Kidney epithelial cell (primary cell): ENCODE results near the gene TCF7L2. TPM values are rescaled to one million over a fixed set of nuclear protein-coding genes. Genes with fewer than 3 reads are reported as not detected.

Experiments
- DNase-seq: peaks from one replicate; pipeline ENCODE4 v3.0.0-alpha.2; 2010; ENCODE audit warnings: low read depth
- H3K27me3 ChIP-seq: 2 replicates; pipeline ENCODE4 v1.6.0; 2011; ENCODE audit warnings: low read length; ENCODE audit not compliant: control insufficient read depth, insufficient read depth
- H3K36me3 ChIP-seq: 2 replicates; pipeline ENCODE4 v1.5.1; 2011; ENCODE audit warnings: low read length; ENCODE audit not compliant: control insufficient read depth, insufficient read depth
- H3K4me3 ChIP-seq: 2 replicates; pipeline ENCODE4 v1.5.1; 2011; ENCODE audit warnings: low read depth, mild to moderate bottlenecking, control low read depth, low read length
- CTCF ChIP-seq: IDR thresholded peaks from 2 replicates; pipeline ENCODE4 v1.5.1; 2011; ENCODE audit warnings: mild to moderate bottlenecking, moderate library complexity, low read length, control low read depth, inconsistent platforms; ENCODE audit not compliant: insufficient read depth, poor library complexity, severe bottlenecking
- total RNA-seq: library from RNA; depleted of rRNA; stranded (reverse); fragments of >200 nt; gene quantifications from 2 replicates; pipeline ENCODE4 v1.2.3, GENCODE V29; 2015

TCF7L2 gene
- total RNA-seq, 1 donor from 2014 or later: 3.4 TPM

- H3K4me3 ChIP-seq: no peak overlapping the region
- no peaks in the 10 kb centered on the region for H3K27me3 ChIP-seq
- TF ChIP-seq CTCF: no peak
- H3K36me3 ChIP-seq: no peaks in the 10 kb centered on the region
- no peak for DNase-seq
These were observed 86.6 kb downstream of the TCF7L2 start for GRCh38 chr10:113036619-113037018.

GRCh38 chr10:113037218-113037617 is 87.2 kb downstream of the TCF7L2 start:
- no peaks in the 10 kb centered on the region for H3K27me3 ChIP-seq
- TF ChIP-seq CTCF: no peak
- DNase-seq: no peak
- no peaks in the 10 kb centered on the region for H3K36me3 ChIP-seq
- H3K4me3 ChIP-seq: no peak overlapping the region

GRCh38 chr10:113038183-113038582 is 88.1 kb downstream of the TCF7L2 start:
- Histone ChIP-seq H3K27me3 (no peaks in the 10 kb centered on the region), H3K4me3 (no peak overlapping the region), H3K36me3 (no peaks in the 10 kb centered on the region)
- no peak for TF ChIP-seq CTCF
- no peak for DNase-seq

- TF ChIP-seq CTCF: no peak
- DNase-seq: no peak
- H3K36me3 ChIP-seq: no peaks in the 10 kb centered on the region
- H3K27me3 ChIP-seq: no peaks in the 10 kb centered on the region
- H3K4me3 ChIP-seq: no peak overlapping the region
These were observed 88.9 kb downstream of the TCF7L2 start for GRCh38 chr10:113038985-113039384.

- TF ChIP-seq CTCF: no peak
- DNase-seq: no peak
These were observed 91.3 kb downstream of the TCF7L2 start for GRCh38 chr10:113041324-113041723.

More at GRCh38 chr10:113041324-113041723, 91.3 kb downstream of the TCF7L2 start:
- no peaks in the 10 kb centered on the region for H3K36me3 ChIP-seq
- no peaks in the 10 kb centered on the region for H3K27me3 ChIP-seq
- no peak overlapping the region for H3K4me3 ChIP-seq
